Smooth muscle cell of bladder (primary cell): ENCODE data around the gene EMP3. TPM values are rescaled to one million over a fixed set of nuclear protein-coding genes. Genes with fewer than 3 reads are reported as not detected.

Experiments
- total RNA-seq: library from RNA; depleted of rRNA; stranded (reverse); fragments of >200 nt; gene quantifications from 2 replicates; pipeline ENCODE4 v1.2.3, GENCODE V29; 2014

Gene EMP3, protein sequence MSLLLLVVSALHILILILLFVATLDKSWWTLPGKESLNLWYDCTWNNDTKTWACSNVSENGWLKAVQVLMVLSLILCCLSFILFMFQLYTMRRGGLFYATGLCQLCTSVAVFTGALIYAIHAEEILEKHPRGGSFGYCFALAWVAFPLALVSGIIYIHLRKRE
- total RNA-seq: 130 and 140 TPM in 2 replicates

DNA sequence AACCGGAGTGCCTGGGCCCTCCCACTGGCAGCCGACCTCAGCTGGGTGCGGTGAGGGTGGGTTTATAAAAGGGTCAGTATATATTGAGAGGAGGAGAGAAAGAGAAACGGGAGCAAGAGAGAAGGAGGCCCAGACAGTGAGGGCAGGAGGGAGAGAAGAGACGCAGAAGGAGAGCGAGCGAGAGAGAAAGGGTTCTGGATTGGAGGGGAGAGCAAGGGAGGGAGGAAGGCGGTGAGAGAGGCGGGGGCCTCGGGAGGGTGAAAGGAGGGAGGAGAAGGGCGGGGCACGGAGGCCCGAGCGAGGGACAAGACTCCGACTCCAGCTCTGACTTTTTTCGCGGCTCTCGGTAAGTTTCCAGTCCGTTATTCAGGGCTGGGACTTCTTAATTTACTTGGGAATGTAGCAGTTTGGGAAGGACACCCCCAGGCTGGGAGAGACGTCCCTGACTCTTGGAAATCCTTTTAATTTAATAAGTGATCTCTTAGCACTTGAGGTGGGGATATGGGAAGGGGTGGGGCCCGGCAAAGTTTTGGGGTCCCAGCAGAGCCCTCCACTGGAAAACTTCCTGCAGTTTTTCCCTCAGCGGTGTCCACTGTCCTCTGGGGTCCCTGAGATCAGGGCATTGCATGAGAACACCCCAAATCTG is at the start of gene EMP3:
EMP3 (plus strand) TSS at position 288 of the 646 bp plus-strand sequence. CDS start 1,293 bp downstream, outside the sequence.

DNA sequence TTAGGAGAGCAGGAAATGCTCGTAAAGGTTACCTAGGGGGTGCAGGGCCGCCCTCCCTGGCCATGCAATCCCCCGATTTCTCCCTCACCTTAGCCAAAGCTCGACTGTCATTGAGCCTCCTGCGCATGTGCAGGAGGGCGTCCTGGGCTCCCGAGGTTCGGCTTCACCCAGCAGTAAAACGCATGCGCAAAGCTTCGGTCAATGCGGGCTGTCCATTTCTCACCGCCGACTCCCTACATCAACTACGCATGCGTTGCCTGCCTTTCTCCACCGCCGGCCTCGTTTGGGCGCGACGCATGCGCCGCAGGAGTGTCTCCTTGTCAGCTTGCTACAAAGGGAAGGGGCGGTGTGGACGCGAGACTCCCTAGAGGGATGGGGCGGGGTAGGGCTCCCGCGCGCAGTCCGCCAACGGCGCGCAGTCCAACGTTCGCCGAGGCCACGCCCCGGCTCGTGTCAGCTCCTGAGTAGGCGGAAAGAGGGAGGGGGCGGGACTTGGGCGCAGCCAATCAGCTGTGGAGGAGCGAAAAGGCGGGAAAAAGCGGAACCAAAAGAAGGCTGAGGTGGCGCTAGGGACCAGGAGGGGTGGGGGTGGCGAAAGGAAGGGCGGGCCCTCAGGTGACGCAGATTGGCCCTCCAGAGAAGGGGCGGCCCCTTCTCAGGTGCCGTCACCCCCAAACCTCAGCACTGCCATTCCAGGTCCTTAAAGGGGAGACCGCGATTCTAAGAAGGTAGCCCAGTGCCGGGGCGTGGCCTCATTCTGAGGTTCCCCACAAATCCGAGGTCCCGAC is 38.7 kb downstream of the EMP3 start, which contains the start of the genes SYNGR4 and TMEM143:
SYNGR4 (plus strand) TSS at position 558 of the 788 bp plus-strand sequence. CDS start 1,476 bp downstream, outside the sequence.
TMEM143 (minus strand) TSS at position 131 of the 788 bp plus-strand sequence; CDS start at position 111, 20 bp downstream.

Other genes starting within 250 kb of the EMP3 start
- 11.8 and 12.9 TPM in 2 replicates for gene PLA2G4C, start 214.7 kb upstream of the EMP3 start, total RNA-seq
- 5.4 and 6.8 TPM in 2 replicates for gene LIG1, start 155.2 kb upstream of the EMP3 start, total RNA-seq
- gene ZSWIM9, start 154.9 kb upstream of the EMP3 start, total RNA-seq: 1.00 and 1.4 TPM in 2 replicates
- gene CARD8, start 69.6 kb upstream of the EMP3 start, total RNA-seq: 10.0 and 10.5 TPM in 2 replicates
- gene ZNF114, start 55.5 kb upstream of the EMP3 start, total RNA-seq: 0.14 TPM in 1 of 2 replicates, not detected in the other
- gene TMEM143, start 38.4 kb downstream of the EMP3 start, total RNA-seq: 2.8 and 3.5 TPM in 2 replicates
- gene SYNGR4, start 38.8 kb downstream of the EMP3 start, total RNA-seq: not detected in 2 replicates
- 54.3 and 70.8 TPM in 2 replicates for gene KDELR1, start 66.0 kb downstream of the EMP3 start, total RNA-seq
- gene GRIN2D, start 68.1 kb downstream of the EMP3 start, total RNA-seq: 0.18 and 0.28 TPM in 2 replicates
- gene GRWD1, start 120.4 kb downstream of the EMP3 start, total RNA-seq: 11.0 and 19.2 TPM in 2 replicates
- gene KCNJ14, start 130.0 kb downstream of the EMP3 start, total RNA-seq: 0.28 and 0.46 TPM in 2 replicates
- gene CYTH2, start 143.8 kb downstream of the EMP3 start, total RNA-seq: 23.8 and 29.7 TPM in 2 replicates
- 0.09 and 0.14 TPM in 2 replicates for gene LMTK3, start 186.3 kb downstream of the EMP3 start, total RNA-seq
- 0.09 and 0.28 TPM in 2 replicates for gene SULT2B1, start 226.6 kb downstream of the EMP3 start, total RNA-seq